ENCODE results near the gene DCP2. TPM values are rescaled to one million over a fixed set of nuclear protein-coding genes. Genes with fewer than 3 reads are reported as not detected.
A peak's percentile ranks its signal among the peaks of the same experiment; 100 is the strongest.

Gene DCP2
- total RNA-seq, 1 donor from 2014 or later = 16.7 TPM

- DNase-seq (ENCODE audit: low spot score) (no peak), ATAC-seq (no peak)
Observed at GRCh38 chr5:113017881-113018635, 41.5 kb downstream of the DCP2 start.

DNA sequence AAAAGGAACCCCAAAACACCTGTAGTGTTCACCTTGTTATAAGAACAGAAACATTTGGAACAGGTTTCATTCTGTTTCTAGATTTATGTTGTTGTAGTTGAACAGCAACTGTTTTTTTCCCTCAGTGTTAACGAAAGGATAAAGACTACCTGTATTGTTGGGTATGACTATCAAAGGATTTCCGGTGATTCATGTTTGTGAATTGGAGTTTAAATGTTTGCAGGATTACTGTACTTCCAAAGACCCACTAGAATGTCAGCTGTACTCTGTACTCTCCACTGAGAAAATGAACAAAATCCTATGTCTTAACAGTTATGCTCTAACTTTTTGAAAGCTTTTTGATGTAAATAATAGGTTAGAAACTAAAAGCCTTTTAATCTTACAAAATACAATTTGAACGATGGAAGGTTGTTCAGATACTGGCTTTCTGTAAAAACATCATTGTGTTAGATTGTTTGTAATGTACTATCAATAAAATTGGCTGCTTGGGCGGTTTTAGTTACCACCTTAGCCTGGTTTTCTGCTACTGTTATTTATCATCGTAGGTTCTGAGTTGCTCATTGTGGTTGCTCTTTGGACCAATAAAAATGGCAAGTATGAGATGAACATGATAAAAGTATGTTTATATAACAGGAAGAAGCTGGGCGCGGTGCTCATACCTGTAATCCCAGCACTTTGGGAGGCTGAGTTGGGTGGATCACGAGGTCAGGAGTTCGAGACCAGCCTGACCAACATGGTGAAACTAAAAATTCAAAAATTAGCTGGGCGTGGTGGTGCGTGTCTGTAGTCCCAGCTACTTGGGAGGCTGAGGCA, 44.1 kb downstream of the DCP2 start:
- DNase-seq (ENCODE audit: low spot score) (no peak), ATAC-seq (no peak)

GRCh38 chr5:113022661-113023060, 46.1 kb downstream of the DCP2 start:
- no peak for ATAC-seq

GRCh38 chr5:113024076-113024697, 47.6 kb downstream of the DCP2 start:
- no peak for DNase-seq (ENCODE audit: low spot score)

More at GRCh38 chr5:113022661-113023060, 46.1 kb downstream of the DCP2 start:
- no peak for DNase-seq (ENCODE audit: low spot score)

GRCh38 chr5:113025596-113025995, 49.0 kb downstream of the DCP2 start:
- ATAC-seq (peak; percentile 12), DNase-seq (ENCODE audit: low spot score) (no peak)

More at GRCh38 chr5:113024076-113024697, 47.6 kb downstream of the DCP2 start:
- ATAC-seq = no peak

DNA sequence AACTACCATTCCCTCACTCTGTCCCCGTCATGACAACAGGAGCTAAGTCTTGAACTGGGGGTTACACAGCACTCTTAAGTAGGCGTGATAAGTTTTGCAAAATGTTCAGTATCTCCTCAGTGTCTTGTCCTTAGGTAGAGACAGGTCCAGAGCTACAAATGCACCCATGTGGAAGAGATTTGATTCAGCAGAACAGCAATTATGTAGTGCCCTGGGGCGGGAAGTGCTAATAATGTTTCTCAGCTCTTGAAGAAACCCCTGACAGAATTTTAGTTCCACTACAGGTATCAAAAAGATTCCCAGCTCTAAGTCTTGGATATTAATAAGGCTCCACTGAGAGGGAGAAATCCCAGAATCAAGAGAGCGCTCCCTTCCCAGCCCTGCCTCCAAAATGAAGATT, 49.6 kb downstream of the DCP2 start:
- DNase-seq (ENCODE audit: low spot score) (no peak), ATAC-seq (no peak)

DNA sequence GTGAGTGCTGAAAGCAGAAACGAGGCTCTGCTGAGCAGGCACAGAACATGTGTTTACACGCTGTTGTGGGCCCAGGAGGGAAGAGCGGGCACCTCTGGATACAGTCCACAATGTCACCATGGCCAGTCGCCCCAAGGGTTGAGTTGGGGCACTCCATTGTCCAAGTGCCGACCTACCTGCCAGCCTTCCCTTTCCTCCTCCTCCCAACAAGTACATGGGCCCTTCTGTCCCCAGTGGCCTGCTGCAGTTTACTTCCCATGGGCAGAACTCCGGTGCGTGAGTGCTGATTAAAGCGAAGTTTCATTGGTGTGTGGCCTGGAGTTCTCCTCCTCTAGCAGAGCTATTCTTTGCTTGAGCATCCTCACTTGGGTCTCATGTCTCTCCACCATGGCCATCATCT, 50.4 kb downstream of the DCP2 start:
- DNase-seq (ENCODE audit: low spot score) = no peak
- peak; percentile 10 for ATAC-seq

GRCh38 chr5:113027431-113027830, 50.8 kb downstream of the DCP2 start:
- ATAC-seq (no peak), DNase-seq (ENCODE audit: low spot score) (no peak)

- DNase-seq (ENCODE audit: low spot score) = no peak
- no peak for ATAC-seq
Observed at GRCh38 chr5:113029614-113030013, 53.0 kb downstream of the DCP2 start.

GRCh38 chr5:113031104-113031503, 54.5 kb downstream of the DCP2 start:
- DNase-seq (ENCODE audit: low spot score) = no peak
- ATAC-seq = no peak

GRCh38 chr5:113031557-113031956, 55.0 kb downstream of the DCP2 start:
- no peak for ATAC-seq
- no peak for DNase-seq (ENCODE audit: low spot score)

GRCh38 chr5:113034182-113034773, 57.7 kb downstream of the DCP2 start:
- ATAC-seq (no peak), DNase-seq (ENCODE audit: low spot score) (no peak)

GRCh38 chr5:113035096-113035495, 58.5 kb downstream of the DCP2 start:
- ATAC-seq (no peak), DNase-seq (ENCODE audit: low spot score) (no peak)

DNA sequence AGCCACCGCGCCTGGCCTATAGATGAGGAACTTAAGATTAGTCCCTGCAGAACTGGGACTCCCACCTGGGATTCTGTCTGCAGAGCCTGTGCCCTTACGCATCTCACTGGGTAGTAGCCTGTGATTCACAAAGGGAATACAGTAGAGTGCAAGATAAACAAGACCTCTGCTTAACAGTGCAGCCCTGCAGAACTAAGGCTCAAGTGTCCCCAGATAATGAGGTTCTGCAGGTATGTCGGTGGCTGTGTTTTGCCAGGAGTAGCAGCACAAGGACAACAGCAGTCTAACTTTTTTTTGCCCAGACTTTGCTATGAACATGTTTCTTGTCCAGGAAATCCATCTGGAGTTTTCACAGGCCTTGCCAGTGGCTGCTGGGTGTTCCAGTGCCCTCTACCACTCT, 59.7 kb downstream of the DCP2 start:
- ATAC-seq (no peak), DNase-seq (ENCODE audit: low spot score) (no peak)

DNA sequence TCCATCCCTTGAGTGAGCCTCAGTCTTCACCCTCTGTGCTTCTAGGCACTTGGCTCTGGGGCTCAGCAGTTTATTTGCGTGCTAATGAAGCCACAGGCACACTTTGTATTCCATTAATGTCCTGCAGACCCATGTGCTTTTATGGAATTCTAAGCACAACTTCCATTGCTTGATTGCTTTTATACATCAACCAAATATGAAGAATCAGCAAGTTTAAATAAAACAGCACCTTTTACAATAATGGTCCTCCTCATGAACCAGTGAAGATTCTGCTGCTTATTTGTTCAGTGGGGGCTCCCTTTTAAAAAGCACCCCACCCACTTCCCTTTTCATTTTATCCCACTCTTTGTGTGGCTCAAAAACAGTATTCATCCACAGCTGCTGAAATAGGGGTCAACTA, 60.2 kb downstream of the DCP2 start:
- no peak for ATAC-seq
- no peak for DNase-seq (ENCODE audit: low spot score)

DNA sequence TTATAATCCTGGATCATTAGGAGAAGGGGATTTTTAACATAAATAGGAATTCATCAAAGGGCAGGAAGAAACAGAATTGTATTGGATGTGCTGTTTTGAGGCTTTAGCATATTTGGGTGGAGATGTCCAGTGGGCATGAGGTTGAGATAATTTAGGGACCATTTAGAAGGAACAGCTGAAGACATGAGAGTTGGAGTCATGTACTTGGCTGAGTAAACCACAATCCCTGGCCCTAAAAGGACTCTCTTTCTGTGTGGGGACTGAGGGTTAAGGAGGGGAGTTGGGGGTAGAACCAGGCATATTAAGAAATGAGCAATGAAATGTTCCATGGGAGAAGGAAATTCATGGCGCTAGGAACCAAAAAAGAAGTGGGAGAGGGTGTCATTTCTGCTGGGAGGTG, 61.5 kb downstream of the DCP2 start:
- ATAC-seq (no peak), DNase-seq (ENCODE audit: low spot score) (no peak)

GRCh38 chr5:113038714-113039113, 62.1 kb downstream of the DCP2 start:
- ATAC-seq (no peak), DNase-seq (ENCODE audit: low spot score) (no peak)

- ATAC-seq (no peak), DNase-seq (ENCODE audit: low spot score) (no peak)
Observed at GRCh38 chr5:113039229-113039933, 62.8 kb downstream of the DCP2 start.

DNA sequence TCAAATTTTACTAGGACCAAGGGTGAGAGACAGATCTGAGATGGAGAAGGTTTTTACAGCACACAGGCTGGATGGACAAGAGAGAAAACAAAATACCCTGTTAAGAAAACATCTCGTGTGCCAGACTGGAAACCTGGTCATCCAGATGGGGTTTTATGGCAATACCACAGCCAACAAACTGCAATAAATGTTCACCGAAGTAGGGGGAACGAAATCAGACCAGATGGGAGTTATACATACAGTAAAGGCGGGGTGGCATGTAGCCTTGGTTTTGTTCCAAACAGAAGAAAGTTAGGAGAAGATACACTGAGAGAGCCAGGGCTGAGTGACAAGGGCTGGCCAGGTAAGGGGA, 63.3 kb downstream of the DCP2 start:
- DNase-seq (ENCODE audit: low spot score) = no peak
- no peak for ATAC-seq

- DNase-seq (ENCODE audit: low spot score) (no peak), ATAC-seq (no peak)
Observed at GRCh38 chr5:113040672-113041260, 64.2 kb downstream of the DCP2 start.
